Activated T-cell treated with anti-CD3 and anti-CD28 coated beads for 4 hours (primary cell): ENCODE results near the gene DHRSX.

ENCODE experiments used
- DNase-seq: peaks from one replicate; pipeline ENCODE4 v3.0.0-alpha.2; 2020

Gene DHRSX

DNA sequence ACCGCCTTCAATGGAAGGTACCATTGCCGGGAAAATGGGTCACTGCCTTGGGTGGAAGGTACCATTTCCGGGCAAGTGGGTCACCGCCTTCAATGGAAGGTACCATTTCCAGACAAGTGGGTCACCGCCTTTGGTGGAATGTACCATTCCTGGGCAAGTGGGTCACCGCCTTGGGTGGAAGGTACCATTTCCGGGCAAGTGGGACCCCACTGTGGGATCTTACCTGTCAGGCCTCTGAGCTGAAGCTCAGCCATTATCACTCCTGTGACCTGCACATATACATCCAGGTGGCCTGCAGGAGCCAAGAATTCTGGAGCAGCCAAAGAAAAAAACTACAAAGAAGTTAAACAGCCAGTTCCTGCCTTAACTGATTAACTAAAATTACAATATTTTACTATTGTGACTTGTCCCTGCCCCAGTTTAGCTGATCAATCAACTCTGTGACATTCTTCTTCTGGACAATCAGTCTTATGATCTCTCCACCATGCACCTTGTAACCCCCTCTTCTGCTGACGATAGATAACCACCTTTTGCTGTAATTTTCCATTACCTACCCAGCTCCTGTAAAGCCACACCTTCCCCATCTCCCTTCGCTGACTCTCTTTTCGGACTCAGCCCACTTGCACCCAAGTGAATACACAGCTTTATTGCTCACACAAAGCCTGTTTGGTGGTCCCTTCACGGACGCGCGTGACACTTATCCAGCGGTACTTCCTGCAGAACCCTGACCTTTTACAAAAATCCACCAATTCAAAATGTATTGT, 313.2 kb downstream of the DHRSX start:
- DNase-seq: no peak

DNA sequence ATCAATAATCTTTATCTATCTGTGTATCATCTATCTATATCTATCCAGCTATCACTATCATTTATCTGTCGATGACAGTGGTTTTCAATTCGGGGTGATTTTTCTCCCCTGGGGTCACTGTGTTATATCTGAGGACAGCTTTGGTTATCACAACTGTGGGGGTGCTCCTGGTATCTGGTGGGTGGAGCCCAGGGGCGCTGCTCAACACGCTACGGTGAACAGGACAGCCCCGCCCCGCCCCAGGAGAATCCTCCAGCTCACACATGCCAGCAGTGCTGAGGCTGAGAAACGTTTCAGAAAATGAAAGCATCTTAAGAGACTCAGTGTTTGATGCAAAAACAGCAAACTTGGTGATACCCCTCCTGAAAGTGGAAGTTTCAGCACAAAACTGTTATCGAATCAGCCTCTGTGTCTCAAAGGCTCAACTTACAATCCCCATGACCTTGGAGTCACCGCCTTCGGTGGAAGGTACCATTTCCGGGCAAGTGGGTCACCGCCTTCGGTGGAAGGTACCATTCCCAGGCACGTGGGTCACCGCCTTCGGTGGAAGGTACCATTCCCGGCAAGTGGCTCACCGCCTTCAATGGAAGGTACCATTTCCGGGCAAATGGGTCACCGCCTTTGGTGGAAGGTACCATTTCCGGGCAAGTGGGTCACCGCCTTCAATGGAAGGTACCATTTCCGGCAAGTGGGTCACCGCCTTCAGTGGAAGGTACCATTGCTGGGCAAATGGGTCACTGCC, 315.3 kb downstream of the DHRSX start:
- DNase-seq: no peak

DNA sequence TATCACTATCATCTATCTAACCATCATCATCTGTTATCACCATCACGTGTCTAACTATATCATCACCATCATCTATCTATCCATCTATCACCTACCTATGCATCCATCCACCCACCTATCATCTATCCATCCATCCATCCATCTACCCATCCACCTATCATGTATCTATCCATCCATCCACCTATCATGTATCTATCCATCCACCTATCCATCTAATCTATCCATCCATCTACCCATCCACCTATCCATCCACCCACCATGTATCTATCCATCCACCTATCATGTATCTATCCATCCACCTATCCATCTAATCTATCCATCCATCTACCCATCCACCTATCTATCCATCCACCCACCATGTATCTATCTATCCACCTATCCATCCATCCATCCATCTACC, 316.7 kb downstream of the DHRSX start:
- no peak for DNase-seq

DNA sequence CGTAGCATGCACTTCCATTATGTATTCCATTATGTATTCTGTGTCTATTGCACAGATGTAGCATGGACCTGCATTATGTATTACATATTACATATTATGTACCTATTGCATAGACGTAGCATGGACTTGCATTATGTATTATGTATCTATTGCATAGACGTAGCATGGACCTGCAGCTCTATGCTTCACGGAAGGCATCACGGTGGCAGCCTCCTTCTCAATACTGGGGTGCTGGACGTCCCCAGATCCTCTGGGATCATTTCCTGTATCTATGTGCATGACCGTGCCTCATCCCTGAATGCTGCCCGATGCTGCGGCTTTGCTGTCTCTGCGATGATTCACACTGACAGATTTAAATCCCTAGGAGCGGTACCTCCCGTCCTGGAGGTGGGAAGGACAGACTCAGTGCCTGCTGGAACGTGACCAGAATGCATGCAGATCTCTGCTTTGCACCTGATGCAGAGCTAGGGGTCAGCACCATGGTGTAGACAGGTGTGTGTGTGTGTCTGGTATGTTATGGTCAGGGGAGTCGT, 317.5 kb downstream of the DHRSX start:
- DNase-seq: no peak

DNA sequence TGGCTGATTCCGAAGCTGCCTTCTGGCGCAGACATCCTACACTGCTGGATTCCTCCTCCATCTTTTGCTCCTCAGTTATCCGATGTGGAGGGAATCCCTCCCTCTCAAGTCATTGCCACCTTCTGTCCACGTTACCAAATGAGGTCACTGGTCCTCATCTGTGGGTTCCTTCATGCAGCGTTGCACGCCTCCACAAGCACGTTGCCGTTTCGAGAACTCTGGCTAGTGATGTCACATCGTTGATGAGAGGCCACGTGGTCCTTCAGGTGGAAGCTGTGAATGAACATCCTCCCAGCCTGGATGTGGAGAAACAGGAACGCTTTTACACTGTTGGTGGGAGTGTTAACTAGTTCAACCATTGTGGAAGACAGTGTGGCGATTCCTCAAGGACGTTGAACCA, 323.2 kb downstream of the DHRSX start:
- no peak for DNase-seq

DNA sequence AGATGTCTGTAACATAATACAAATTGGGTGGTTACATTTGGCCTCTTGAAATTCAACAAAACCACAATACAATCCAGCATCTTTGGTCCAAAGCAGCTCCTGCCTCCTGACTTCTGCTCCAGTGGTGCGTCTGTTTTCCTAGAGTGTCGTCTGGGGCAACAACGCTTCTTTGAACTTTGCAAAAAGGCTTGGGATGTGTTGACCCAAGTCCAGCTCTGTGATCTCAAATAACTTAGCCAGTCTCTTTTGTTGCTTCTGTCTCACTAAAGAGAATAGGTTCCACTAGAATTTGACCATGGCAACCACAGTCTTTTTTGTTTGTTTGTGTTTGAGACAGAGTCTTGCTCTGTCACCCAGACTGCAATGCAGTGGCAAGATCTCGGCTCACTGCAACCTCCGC, 324.0 kb downstream of the DHRSX start:
- DNase-seq: no peak

DNA sequence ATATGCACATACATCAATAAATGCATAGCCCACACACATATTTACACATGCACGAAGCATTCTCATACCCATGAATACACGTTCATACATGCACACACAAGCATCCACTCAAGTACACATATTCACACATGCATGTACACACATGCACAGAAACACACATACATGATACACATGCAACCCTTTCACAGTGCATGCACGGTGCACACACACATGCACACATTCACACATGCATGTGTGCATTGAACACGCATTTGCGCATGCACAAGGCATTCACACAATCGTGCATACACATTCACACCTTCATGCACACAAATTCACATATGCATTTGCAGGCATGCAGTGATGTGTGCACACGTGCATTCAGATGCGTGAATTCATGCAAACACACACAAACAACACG, 324.5 kb downstream of the DHRSX start:
- DNase-seq: no peak

DNA sequence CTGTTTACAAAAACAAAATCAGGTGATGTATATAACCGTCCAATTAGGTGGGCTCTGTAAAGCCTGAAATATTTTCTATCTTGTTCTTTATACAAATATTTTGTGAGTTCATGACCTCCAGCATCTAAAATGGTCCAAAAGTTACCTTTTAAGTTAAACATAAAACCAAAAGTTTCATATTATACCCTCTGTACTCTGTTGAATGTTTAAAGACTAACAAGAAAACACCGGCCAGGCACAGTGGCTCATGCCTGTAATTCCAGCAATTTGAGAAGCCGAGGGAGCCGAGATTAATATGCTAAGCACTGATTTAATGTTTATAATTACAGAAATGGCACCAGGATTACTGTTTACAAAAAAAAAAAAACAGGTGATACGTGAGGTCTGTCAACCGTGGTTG, 328.4 kb downstream of the DHRSX start:
- DNase-seq: no peak
